GM12801 (cell line): ENCODE data around the gene FRMD4A.

Source experiments
- TF ChIP-seq, protein P1 (sequence below): IDR thresholded peaks from one replicate; pipeline ENCODE4 v1.5.1; 2011; ENCODE audit warnings: control low read depth; ENCODE audit not compliant: insufficient read length; ENCODE audit errors: extremely low read depth

Gene FRMD4A

GRCh38 chr10:13788320-13788600, 542.5 kb downstream of the FRMD4A start:
- TF ChIP-seq, protein P1, sequence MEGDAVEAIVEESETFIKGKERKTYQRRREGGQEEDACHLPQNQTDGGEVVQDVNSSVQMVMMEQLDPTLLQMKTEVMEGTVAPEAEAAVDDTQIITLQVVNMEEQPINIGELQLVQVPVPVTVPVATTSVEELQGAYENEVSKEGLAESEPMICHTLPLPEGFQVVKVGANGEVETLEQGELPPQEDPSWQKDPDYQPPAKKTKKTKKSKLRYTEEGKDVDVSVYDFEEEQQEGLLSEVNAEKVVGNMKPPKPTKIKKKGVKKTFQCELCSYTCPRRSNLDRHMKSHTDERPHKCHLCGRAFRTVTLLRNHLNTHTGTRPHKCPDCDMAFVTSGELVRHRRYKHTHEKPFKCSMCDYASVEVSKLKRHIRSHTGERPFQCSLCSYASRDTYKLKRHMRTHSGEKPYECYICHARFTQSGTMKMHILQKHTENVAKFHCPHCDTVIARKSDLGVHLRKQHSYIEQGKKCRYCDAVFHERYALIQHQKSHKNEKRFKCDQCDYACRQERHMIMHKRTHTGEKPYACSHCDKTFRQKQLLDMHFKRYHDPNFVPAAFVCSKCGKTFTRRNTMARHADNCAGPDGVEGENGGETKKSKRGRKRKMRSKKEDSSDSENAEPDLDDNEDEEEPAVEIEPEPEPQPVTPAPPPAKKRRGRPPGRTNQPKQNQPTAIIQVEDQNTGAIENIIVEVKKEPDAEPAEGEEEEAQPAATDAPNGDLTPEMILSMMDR: no peak

GRCh38 chr10:13787015-13787421, 543.7 kb downstream of the FRMD4A start:
- TF ChIP-seq, protein P1: no peak

- TF ChIP-seq, protein P1: no peak
Measured at GRCh38 chr10:13784067-13784466, 546.7 kb downstream of the FRMD4A start.

DNA sequence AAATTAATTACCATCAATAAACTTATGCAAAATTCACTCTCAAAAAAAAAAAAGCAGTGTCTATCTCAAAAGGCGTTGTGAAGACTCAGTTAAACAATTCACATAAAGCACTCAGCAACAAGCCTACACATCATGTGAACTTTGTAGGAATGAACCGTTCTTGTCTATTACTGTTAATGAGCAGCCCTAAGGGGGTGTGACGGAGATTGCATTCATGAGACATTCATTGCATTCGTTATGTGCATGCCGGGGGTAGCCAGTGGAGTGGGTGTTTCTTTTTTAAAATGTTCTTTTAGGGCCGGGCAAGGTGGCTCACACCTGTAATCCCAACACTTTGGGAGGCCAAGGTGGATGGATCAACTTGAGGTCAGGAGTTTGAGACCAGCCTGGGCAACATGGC, 551.0 kb downstream of the FRMD4A start:
- TF ChIP-seq, protein P1: no peak

GRCh38 chr10:13776861-13777311, 553.8 kb downstream of the FRMD4A start:
- TF ChIP-seq, protein P1: no peak

DNA sequence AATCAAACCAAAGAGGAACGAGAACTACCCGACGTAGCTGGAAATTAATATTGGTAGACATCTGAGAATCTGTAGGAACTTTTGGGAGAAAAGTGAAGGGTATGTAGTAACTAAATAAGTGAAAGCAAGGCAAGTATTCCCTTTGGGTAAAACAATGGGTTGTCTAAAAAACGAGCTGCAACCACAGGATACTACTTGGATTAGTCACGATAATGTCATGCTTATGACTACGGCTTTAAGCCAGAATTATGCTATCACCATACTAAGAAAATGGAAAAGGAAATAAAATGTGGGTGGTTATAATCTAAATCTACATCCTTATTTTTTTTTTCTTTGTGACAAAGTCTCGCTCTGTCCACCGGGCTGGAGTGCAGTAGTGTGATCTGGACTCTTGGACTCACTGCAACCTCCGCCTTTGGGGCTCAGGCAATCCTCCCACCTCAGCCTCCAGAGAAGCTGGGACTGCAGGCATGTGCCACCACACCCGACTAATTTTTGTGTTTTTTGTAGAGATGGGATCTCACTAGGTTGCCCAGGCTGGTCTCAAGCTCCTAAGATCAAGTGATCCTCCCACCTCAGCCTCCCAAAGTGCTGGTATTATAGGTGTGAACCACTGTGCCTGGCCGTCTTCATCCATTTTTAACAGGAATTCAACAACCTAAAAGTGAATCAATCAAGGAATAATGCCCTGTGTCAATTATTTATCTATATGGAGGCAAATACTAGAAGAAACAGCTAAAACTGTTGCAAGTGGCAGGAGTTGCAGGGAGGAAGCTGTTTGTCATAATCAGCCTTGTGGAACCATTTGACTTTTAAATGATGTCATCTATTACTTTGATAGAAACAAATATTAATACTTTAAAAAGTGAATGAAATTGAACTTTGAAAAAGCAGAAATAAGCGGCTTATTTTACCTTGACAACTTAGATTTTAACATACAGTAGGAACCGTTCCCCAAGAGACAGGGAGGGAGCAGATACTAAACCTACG, 554.6 kb downstream of the FRMD4A start:
- TF ChIP-seq, protein P1: no peak

- TF ChIP-seq, protein P1: no peak
Measured at GRCh38 chr10:13774303-13774893, 556.3 kb downstream of the FRMD4A start.
